Mesodermal cell (in vitro differentiated cells): ENCODE data around the gene AOAH.

Source experiments
- H3K27ac ChIP-seq: 2 replicates; pipeline ENCODE4 v1.7.0; 2013; ENCODE audit warnings: mild to moderate bottlenecking, low read depth, low read length, moderate library complexity; ENCODE audit not compliant: severe bottlenecking
- H3K36me3 ChIP-seq: 2 replicates; pipeline ENCODE4 v1.7.1; 2013; ENCODE audit warnings: mild to moderate bottlenecking, low read length, moderate library complexity; ENCODE audit not compliant: control insufficient read depth, insufficient read depth
- H3K4me1 ChIP-seq: one replicate; pipeline ENCODE4 v1.7.1; 2013; ENCODE audit warnings: mild to moderate bottlenecking, low read length; ENCODE audit not compliant: insufficient read depth, control insufficient read depth, poor library complexity, severe bottlenecking
- H3K4me3 ChIP-seq: 2 replicates; pipeline ENCODE4 v1.7.0; 2013; ENCODE audit warnings: low read length, control low read depth, mild to moderate bottlenecking; ENCODE audit not compliant: insufficient read depth, poor library complexity, severe bottlenecking; ENCODE audit errors: extremely low read depth
- H3K9me3 ChIP-seq: 2 replicates; pipeline ENCODE4 v1.7.1; 2013; ENCODE audit warnings: mild to moderate bottlenecking, low read length, moderate library complexity; ENCODE audit not compliant: control insufficient read depth
- WGBS, 2 experiments: methylation state at CpG; one replicate each; pipeline ENCODE4 v1.1.5; 2013; ENCODE audit warnings: missing lambda C conversion rate in 2 of 2; ENCODE audit not compliant: insufficient coverage in 2 of 2; 5-methylcytosine and 5-hydroxymethylcytosine counted together

AOAH gene

GRCh38 chr7:36549029-36549428 is 175.3 kb downstream of the AOAH start:
- Histone ChIP-seq H3K27ac (no peak overlapping the region), H3K9me3 (no peaks in the 10 kb centered on the region), H3K4me1 (no peaks in the 10 kb centered on the region), H3K4me3 (no peak overlapping the region), H3K36me3 (no peaks in the 10 kb centered on the region)
- 83 to 92% methylated on average over 1 to 2 of the region's 2 CpGs for WGBS, 2 experiments

- Histone ChIP-seq H3K27ac (no peak overlapping the region), H3K36me3 (no peaks in the 10 kb centered on the region)
Observed at GRCh38 chr7:36547416-36547815, 176.9 kb downstream of the AOAH start.

GRCh38 chr7:36546331-36546730 is 178.0 kb downstream of the AOAH start:
- Histone ChIP-seq H3K36me3 (no peaks in the 10 kb centered on the region), H3K4me1 (no peaks in the 10 kb centered on the region), H3K9me3 (no peaks in the 10 kb centered on the region), H3K4me3 (no peak overlapping the region), H3K27ac (no peak overlapping the region)
- no CpG with 5 or more reads among the region's 1 CpG for WGBS, 2 experiments

More at GRCh38 chr7:36547416-36547815, 176.9 kb downstream of the AOAH start:
- WGBS, 2 experiments: 96 to 100% methylated on average over 2 of the region's 5 CpGs
- Histone ChIP-seq H3K4me3 (no peak overlapping the region), H3K9me3 (no peaks in the 10 kb centered on the region), H3K4me1 (no peaks in the 10 kb centered on the region)

GRCh38 chr7:36545291-36545690 is 179.0 kb downstream of the AOAH start:
- Histone ChIP-seq H3K9me3 (no peaks in the 10 kb centered on the region), H3K4me3 (no peak overlapping the region), H3K36me3 (no peaks in the 10 kb centered on the region), H3K4me1 (no peaks in the 10 kb centered on the region), H3K27ac (no peak overlapping the region)
- WGBS, 2 experiments: 43% methylated on average over 1 of the region's 2 CpGs; no CpG with 5 or more reads in 1 of the 2 experiments

GRCh38 chr7:36538126-36538525 is 186.2 kb downstream of the AOAH start:
- no peaks in the 10 kb centered on the region for H3K9me3 ChIP-seq
- H3K4me1 ChIP-seq: peaks cover 3% of the 10 kb centered on the region
- no peak overlapping the region for H3K4me3 ChIP-seq
- no peaks in the 10 kb centered on the region for H3K36me3 ChIP-seq
- no peak overlapping the region for H3K27ac ChIP-seq
- 85 to 89% methylated on average over 6 of the region's 7 CpGs for WGBS, 2 experiments

GRCh38 chr7:36535866-36536664 is 188.2 kb downstream of the AOAH start:
- no peaks in the 10 kb centered on the region for H3K9me3 ChIP-seq
- H3K4me1 ChIP-seq: peaks cover 3% of the 10 kb centered on the region
- 90 to 92% methylated on average over 8 to 9 of the region's 9 CpGs for WGBS, 2 experiments
- no peak overlapping the region for H3K4me3 ChIP-seq
- H3K36me3 ChIP-seq: no peaks in the 10 kb centered on the region
- no peak overlapping the region for H3K27ac ChIP-seq

- Histone ChIP-seq H3K27ac (no peak overlapping the region), H3K9me3 (no peaks in the 10 kb centered on the region), H3K4me1 (peaks cover 3% of the 10 kb centered on the region), H3K4me3 (no peak overlapping the region), H3K36me3 (no peaks in the 10 kb centered on the region)
- WGBS, 2 experiments: 92 to 93% methylated on average over 4 to 7 of the region's 7 CpGs
Observed at GRCh38 chr7:36533717-36534116, 190.6 kb downstream of the AOAH start.

GRCh38 chr7:36532981-36533499 is 191.3 kb downstream of the AOAH start:
- Histone ChIP-seq H3K4me1 (peaks cover 3% of the 10 kb centered on the region), H3K36me3 (no peaks in the 10 kb centered on the region), H3K9me3 (no peaks in the 10 kb centered on the region), H3K27ac (no peak overlapping the region), H3K4me3 (no peak overlapping the region)
- WGBS, 2 experiments: 96 to 100% methylated on average over 3 of the region's 5 CpGs

- Histone ChIP-seq H3K4me1 (peaks cover 14% of the 10 kb centered on the region), H3K27ac (no peak overlapping the region), H3K4me3 (no peak overlapping the region), H3K36me3 (no peaks in the 10 kb centered on the region), H3K9me3 (no peaks in the 10 kb centered on the region)
- 97 to 98% methylated on average over 6 to 7 of the region's 7 CpGs for WGBS, 2 experiments
Observed at GRCh38 chr7:36531951-36532350, 192.3 kb downstream of the AOAH start.

GRCh38 chr7:36530456-36530855 is 193.8 kb downstream of the AOAH start:
- Histone ChIP-seq H3K4me3 (no peak overlapping the region), H3K9me3 (no peaks in the 10 kb centered on the region), H3K27ac (no peak overlapping the region), H3K4me1 (peaks cover 25% of the 10 kb centered on the region), H3K36me3 (no peaks in the 10 kb centered on the region)
- WGBS, 2 experiments: 100% methylated on average over 1 of the region's 2 CpGs; no CpG with 5 or more reads in 1 of the 2 experiments

- 100% methylated on average over 3 of the region's 6 CpGs; no CpG with 5 or more reads in 1 of the 2 experiments for WGBS, 2 experiments
- Histone ChIP-seq H3K27ac (no peak overlapping the region), H3K36me3 (no peaks in the 10 kb centered on the region), H3K4me3 (no peak overlapping the region), H3K9me3 (no peaks in the 10 kb centered on the region), H3K4me1 (peaks cover 25% of the 10 kb centered on the region)
Observed at GRCh38 chr7:36527549-36527913, 196.8 kb downstream of the AOAH start.
